B cell (primary cell): ENCODE measurements around the gene STK11. TPM values are rescaled to one million over a fixed set of nuclear protein-coding genes. Genes with fewer than 3 reads are reported as not detected.

Experiments
- ATAC-seq: fragments of 200-7000 bp; cut with Tn5 transposase; one replicate; pipeline ENCODE4 v1.10.0; 2021; ENCODE audit warnings: low read depth, mild to moderate bottlenecking, moderate number of reproducible peaks, moderate library complexity
- CTCF ChIA-PET: fragments of 350-600 bp; sonication (Branson Sonifier 250); formaldehyde crosslinking; loops from one replicate; lab custom pipeline; 2021; ENCODE audit warnings: antibody characterized with exemption, inconsistent platforms; lab: Charles Lee
- POLR2A ChIA-PET: fragments of 350-600 bp; sonication (Branson Sonifier 250); formaldehyde crosslinking; loops from one replicate; lab custom pipeline; 2021; ENCODE audit warnings: antibody characterized with exemption; lab: Charles Lee
- DNase-seq: peaks from one replicate; pipeline ENCODE4 v3.0.0; 2013
- H2AFZ ChIP-seq: 2 replicates; pipeline ENCODE4 v1.6.1; 2012; ENCODE audit warnings: mild to moderate bottlenecking, low read depth, low read length; ENCODE audit not compliant: insufficient read depth, poor library complexity, severe bottlenecking
- H3K27ac ChIP-seq, 2 donors: 1 replicate in 1 of 2; 2 replicates in 1 of 2; pipeline ENCODE4 v1.5.1; 2012 to 2013; ENCODE audit warnings: low read length in 2 of 2, mild to moderate bottlenecking in 2 of 2, moderate library complexity in 1 of 2
- H3K27me3 ChIP-seq, 4 experiments: fragments of 200-600 bp in 1 of 4; sonication (generic) in 1 of 4; replicated peaks in 1 of 4; 1 replicate in 2 of 4; 2 replicates in 2 of 4; pipeline versions ENCODE4 v1.6.1 to v1.7.0; 2013 to 2016; ENCODE audit warnings: low read length in 3 of 4, mild to moderate bottlenecking in 2 of 4, mixed read lengths in 1 of 4, moderate library complexity in 1 of 4; ENCODE audit not compliant: insufficient read depth in 4 of 4, control insufficient read depth in 3 of 4; ENCODE audit errors: control extremely low read depth in 1 of 4
- H3K36me3 ChIP-seq, 2 experiments: replicated peaks in 1 of 2; 1 replicate in 1 of 2; 2 replicates in 1 of 2; pipeline versions ENCODE4 v1.6.1 to v1.7.1; 2013; ENCODE audit warnings: low read length in 1 of 2; ENCODE audit not compliant: insufficient read depth in 2 of 2, control insufficient read depth in 1 of 2; ENCODE audit errors: control extremely low read depth in 1 of 2, extremely low read depth in 1 of 2
- H3K4me1 ChIP-seq, 2 donors: fragments of 200-600 bp in 1 of 2; sonication (generic) in 1 of 2; 1 replicate in 1 of 2; 2 replicates in 1 of 2; pipeline versions ENCODE4 v1.5.1 to v1.6.1; 2013 to 2017; ENCODE audit warnings: low read length in 2 of 2; ENCODE audit not compliant: control insufficient read depth in 2 of 2, insufficient read depth in 2 of 2
- H3K4me2 ChIP-seq: replicated peaks from 2 replicates; pipeline ENCODE3; 2012; ENCODE audit warnings: mild to moderate bottlenecking, low read depth, low read length; ENCODE audit not compliant: poor library complexity, severe bottlenecking
- H3K4me3 ChIP-seq, 5 experiments: fragments of 200-600 bp in 1 of 5; sonication (generic) in 1 of 5; 1 replicate in 3 of 5; 2 replicates in 2 of 5; pipeline versions ENCODE4 v1.5.1 to v1.7.0; 2011 to 2016; ENCODE audit warnings: low read length in 4 of 5, mild to moderate bottlenecking in 4 of 5, low read depth in 2 of 5, control low read depth in 1 of 5, moderate library complexity in 1 of 5; ENCODE audit not compliant: insufficient read depth in 1 of 5; ENCODE audit errors: control extremely low read depth in 1 of 5, extremely low read depth in 1 of 5
- H3K79me2 ChIP-seq: fragments of 200-600 bp; sonication (generic); one replicate; pipeline ENCODE4 v1.6.0; 2016; ENCODE audit warnings: low read length; ENCODE audit not compliant: control insufficient read depth, insufficient read depth
- H3K9ac ChIP-seq: fragments of 200-600 bp; sonication (generic); 2 replicates; pipeline ENCODE4 v1.6.1; 2017; ENCODE audit warnings: mild to moderate bottlenecking, low read length, moderate library complexity
- H3K9me3 ChIP-seq, 3 donors: one replicate each; pipeline versions ENCODE4 v1.6.1 to v1.7.1; 2013; ENCODE audit warnings: low read length in 2 of 3; ENCODE audit not compliant: control insufficient read depth in 2 of 3, insufficient read depth in 1 of 3; ENCODE audit errors: control extremely low read depth in 1 of 3
- H4K20me1 ChIP-seq: 2 replicates; pipeline ENCODE4 v1.6.0; 2012; ENCODE audit warnings: mild to moderate bottlenecking, low read length; ENCODE audit not compliant: insufficient read depth, control insufficient read depth, poor library complexity, severe bottlenecking
- H3K27ac Mint-ChIP-seq: one replicate; pipeline ENCODE4 v1.8.0; 2021; ENCODE audit warnings: mixed read lengths
- H3K27me3 Mint-ChIP-seq: one replicate; pipeline ENCODE4 v1.8.0; 2021; ENCODE audit warnings: mixed read lengths
- H3K4me1 Mint-ChIP-seq: one replicate; pipeline ENCODE4 v1.8.0; 2021; ENCODE audit warnings: mixed read lengths
- H3K4me3 Mint-ChIP-seq: one replicate; pipeline ENCODE4 v1.8.0; 2021; ENCODE audit warnings: mixed read lengths
- H3K9me3 Mint-ChIP-seq: one replicate; pipeline ENCODE4 v1.8.0; 2022; ENCODE audit warnings: mixed read lengths; ENCODE audit not compliant: insufficient read depth
- CTCF ChIP-seq: fragments of 200-600 bp; IDR thresholded peaks from one replicate; pipeline ENCODE4 v1.8.0; 2022; ENCODE audit warnings: antibody characterized with exemption, mild to moderate bottlenecking
- EZH2 ChIP-seq: IDR thresholded peaks from 2 replicates; pipeline ENCODE4 v1.6.1; 2012; ENCODE audit warnings: borderline replicate concordance, low read depth, mild to moderate bottlenecking, moderate library complexity, low read length; ENCODE audit not compliant: insufficient read depth, poor library complexity, severe bottlenecking
- WGBS: methylation state at CpG from one replicate; pipeline ENCODE4 v1.1.5; 2013; ENCODE audit warnings: missing lambda C conversion rate; ENCODE audit not compliant: insufficient coverage; 5-methylcytosine and 5-hydroxymethylcytosine counted together
- intact Hi-C: fragments of 100-400 bp; cut with micrococcal nuclease; formaldehyde crosslinking; loops from one replicate; pipeline ENCODE4 v1.10.0; 2022
- polyA plus RNA-seq: library from polyadenylated mRNA; depleted of rRNA; stranded (reverse); fragments of >200 nt; gene quantifications from 2 replicates; pipeline ENCODE4 v1.2.3, GENCODE V29; 2012
- total RNA-seq, 2 donors: library from RNA; stranded (reverse); fragments of 120-200 nt in 1 of 2; gene quantifications; 1 replicate in 1 of 2; 2 replicates in 1 of 2; pipeline versions ENCODE4 v1.2.3 to v1.2.4, GENCODE V29; 2013 to 2022

Gene STK11
- total and polyA plus RNA-seq, 2 donors (not counting 1 experiment from before 2014, with no cell fraction given): 87.9 to 89.9 TPM

GRCh38 chr19:1210227-1210538 is 4.6 kb downstream of the STK11 start:
- 100% methylated on average over 10 of the region's 13 CpGs for whole genome bisulfite sequencing
- no peaks in the 10 kb centered on the region for H3K27me3 ChIP-seq
- no peak for TF ChIP-seq CTCF
- TF ChIP-seq EZH2: no peak
- Mint-ChIP-seq H3K4me1 (peaks cover 37% of the 10 kb centered on the region), H3K27me3 (no peaks in the 10 kb centered on the region), H3K27ac (no peak overlapping the region), H3K4me3 (no peak overlapping the region), H3K9me3 (no peaks in the 10 kb centered on the region)
- peaks cover 24 to 43% of the 10 kb centered on the region in 2 donors for H3K4me1 ChIP-seq
- H3K9ac ChIP-seq: no peak overlapping the region
- no peaks in the 10 kb centered on the region for H3K9me3 ChIP-seq
- DNase-seq: no peak
- H3K36me3 ChIP-seq: peaks cover 0 to 19% of the 10 kb centered on the region in 2 experiments
- H3K4me3 ChIP-seq: no peak overlapping the region
- no peak overlapping the region for H2AFZ ChIP-seq
- H3K4me2 ChIP-seq: no peak overlapping the region
- peaks cover 88% of the 10 kb centered on the region for H4K20me1 ChIP-seq
- POLR2A ChIA-PET: interaction anchor here (0.6 kb wide), 1 partner anchor 388 kb away, joined by 4 read pairs; no protein-coding TSS in a partner anchor
- CTCF ChIA-PET: interaction anchor here (0.6 to 2.1 kb wide), 2 partner anchors 32 to 97 kb away, joined by 4 to 5 read pairs; no protein-coding TSS in a partner anchor
- peaks cover 90% of the 10 kb centered on the region for H3K79me2 ChIP-seq
- no peak overlapping the region for H3K27ac ChIP-seq
- no peak for ATAC-seq
- intact Hi-C loops: no loop called here

- peaks cover 98% of the 10 kb centered on the region for H3K79me2 ChIP-seq
- H3K4me3 ChIP-seq: no peak overlapping the region
- H3K36me3 ChIP-seq: peaks cover 0 to 19% of the 10 kb centered on the region in 2 experiments
- Mint-ChIP-seq H3K4me3 (peak overlapping the region; percentile 37), H3K27me3 (no peaks in the 10 kb centered on the region), H3K9me3 (no peaks in the 10 kb centered on the region), H3K4me1 (peaks cover 35% of the 10 kb centered on the region), H3K27ac (no peak overlapping the region)
- H3K27me3 ChIP-seq: no peaks in the 10 kb centered on the region
- intact Hi-C loops: no loop called here
- peaks cover 24 to 39% of the 10 kb centered on the region in 2 donors for H3K4me1 ChIP-seq
- H3K9ac ChIP-seq: no peak overlapping the region
- WGBS: 95% methylated on average over 29 of the region's 33 CpGs
- H3K27ac ChIP-seq: no peak overlapping the region
- peaks cover 97% of the 10 kb centered on the region for H4K20me1 ChIP-seq
- POLR2A ChIA-PET: interaction anchor here (0.6 kb wide), 1 partner anchor 353 kb away, joined by 4 read pairs; no protein-coding TSS in a partner anchor
- ATAC-seq: no peak
- H3K9me3 ChIP-seq: no peaks in the 10 kb centered on the region
- no peak for DNase-seq
- CTCF ChIA-PET: interaction anchor here (0.6 to 2.1 kb wide), 4 partner anchors 12 to 99 kb away, joined by 3 to 5 read pairs (median 4); no protein-coding TSS in a partner anchor
- no peak overlapping the region for H3K4me2 ChIP-seq
- TF ChIP-seq EZH2: no peak
- no peak for TF ChIP-seq CTCF
- H2AFZ ChIP-seq: no peak overlapping the region
These were observed 6.1 kb downstream of the STK11 start for GRCh38 chr19:1211494-1212234.
